Smooth muscle cell (in vitro differentiated cells): ENCODE results near the gene RAB11B. TPM values are rescaled to one million over a fixed set of nuclear protein-coding genes. Genes with fewer than 3 reads are reported as not detected.

Experiments
- DNase-seq: peaks from one replicate; lab custom pipeline; 2025; ENCODE audit not compliant: unreplicated experiment; lab: John Stamatoyannopoulos, UW
- H2AFZ ChIP-seq: fragments of 200-600 bp; sonication (generic); 2 replicates; pipeline ENCODE4 v1.6.0; 2016; ENCODE audit warnings: antibody characterized with exemption, low read depth, mild to moderate bottlenecking
- H3F3A ChIP-seq: fragments of 200-600 bp; sonication (generic); 2 replicates; pipeline ENCODE4 v1.6.0; 2017; ENCODE audit warnings: antibody characterized with exemption, low read depth
- H3K27ac ChIP-seq: fragments of 200-600 bp; sonication (generic); 2 replicates; pipeline ENCODE4 v1.5.1; 2016; ENCODE audit warnings: low read depth, mild to moderate bottlenecking
- H3K27me3 ChIP-seq: fragments of 200-600 bp; sonication (generic); 2 replicates; pipeline ENCODE4 v1.6.1; 2016; ENCODE audit warnings: low read depth, mild to moderate bottlenecking
- H3K36me3 ChIP-seq: fragments of 200-600 bp; sonication (generic); 2 replicates; pipeline ENCODE4 v1.5.1; 2016; ENCODE audit warnings: low read depth
- H3K4me1 ChIP-seq: fragments of 200-600 bp; sonication (generic); 2 replicates; pipeline ENCODE4 v1.5.1; 2016; ENCODE audit warnings: low read depth
- H3K4me2 ChIP-seq: fragments of 200-600 bp; sonication (generic); 2 replicates; pipeline ENCODE4 v1.6.0; 2016; ENCODE audit warnings: mild to moderate bottlenecking
- H3K4me3 ChIP-seq: fragments of 200-600 bp; sonication (generic); 2 replicates; pipeline ENCODE4 v1.5.1; 2016; ENCODE audit warnings: mild to moderate bottlenecking
- H3K79me2 ChIP-seq: fragments of 200-600 bp; sonication (generic); 2 replicates; pipeline ENCODE4 v1.6.0; 2016; ENCODE audit warnings: low read depth, mild to moderate bottlenecking
- H3K9ac ChIP-seq: fragments of 200-600 bp; sonication (generic); 2 replicates; pipeline ENCODE4 v1.6.0; 2016; ENCODE audit warnings: low read depth
- H3K9me3 ChIP-seq: fragments of 200-600 bp; sonication (generic); replicated peaks from 2 replicates; pipeline ENCODE4 v1.5.1; 2016; ENCODE audit warnings: low read depth
- H4K20me1 ChIP-seq: fragments of 200-600 bp; sonication (generic); 2 replicates; pipeline ENCODE4 v1.6.0; 2016; ENCODE audit warnings: low read depth
- CTCF ChIP-seq: fragments of 200-600 bp; sonication (generic); IDR thresholded peaks from 2 replicates; pipeline ENCODE4 v1.5.1; 2017; ENCODE audit warnings: borderline replicate concordance, mild to moderate bottlenecking, antibody characterized with exemption; ENCODE audit not compliant: insufficient read depth, poor library complexity, severe bottlenecking
- WGBS: methylation state at CpG from one replicate; pipeline ENCODE4 v1.1.7; 2016; ENCODE audit warnings: low lambda C conversion rate; 5-methylcytosine and 5-hydroxymethylcytosine counted together
- polyA plus RNA-seq: library from polyadenylated mRNA; unstranded; fragments of >200 nt; fragmentation: Nextera tagmentation; extraction: Ambion mirVana; gene quantifications from 2 replicates; pipeline ENCODE4 v1.2.1, GENCODE V29; 2016
- total RNA-seq: library from RNA; depleted of rRNA; stranded (reverse); fragments of >200 nt; gene quantifications from 2 replicates; pipeline ENCODE4 v1.2.3, GENCODE V29; 2014

RAB11B gene
- total and polyA plus RNA-seq, 2 experiments from 2014 or later = 28.9 to 148 TPM

GRCh38 chr19:8366121-8366581, 24.0 kb upstream of the RAB11B start:
- no peak for TF ChIP-seq CTCF
- DNase-seq = no peak
- peaks cover 7% of the 10 kb centered on the region for H3K4me1 ChIP-seq
- H4K20me1 ChIP-seq = peaks cover 9% of the 10 kb centered on the region
- H3K9ac ChIP-seq = no peak overlapping the region
- H3F3A ChIP-seq = peaks cover 17% of the 10 kb centered on the region
- H3K36me3 ChIP-seq = no peaks in the 10 kb centered on the region
- H3K4me2 ChIP-seq = no peak overlapping the region
- 98% methylated on average over 8 of the region's 11 CpGs for WGBS
- H3K79me2 ChIP-seq = no peaks in the 10 kb centered on the region
- no peak overlapping the region for H3K27ac ChIP-seq
- H2AFZ ChIP-seq = no peak overlapping the region
- H3K9me3 ChIP-seq = no peaks in the 10 kb centered on the region
- no peaks in the 10 kb centered on the region for H3K27me3 ChIP-seq
- H3K4me3 ChIP-seq = no peak overlapping the region

GRCh38 chr19:8366961-8367326, 23.2 kb upstream of the RAB11B start:
- Histone ChIP-seq H3K27me3 (no peaks in the 10 kb centered on the region), H2AFZ (no peak overlapping the region), H3K9me3 (no peaks in the 10 kb centered on the region), H3K9ac (peak overlapping the region; percentile 50), H3K4me1 (peaks cover 7% of the 10 kb centered on the region), H3K27ac (peak overlapping the region; percentile 73), H3K79me2 (no peaks in the 10 kb centered on the region), H4K20me1 (peaks cover 9% of the 10 kb centered on the region), H3K36me3 (no peaks in the 10 kb centered on the region), H3K4me3 (peak overlapping the region; percentile 7), H3K4me2 (peak overlapping the region; percentile 80), H3F3A (peaks cover 17% of the 10 kb centered on the region)
- WGBS = 79% methylated on average over 13 of the region's 13 CpGs
- no peak for DNase-seq
- TF ChIP-seq CTCF = no peak

- WGBS = 22% methylated on average over 21 of the region's 23 CpGs
- no peaks in the 10 kb centered on the region for H3K79me2 ChIP-seq
- peaks cover 7% of the 10 kb centered on the region for H3K4me1 ChIP-seq
- H3K9me3 ChIP-seq = no peaks in the 10 kb centered on the region
- H3K4me2 ChIP-seq = peak overlapping the region; percentile 80
- no peak overlapping the region for H2AFZ ChIP-seq
- TF ChIP-seq CTCF = no peak
- peaks cover 9% of the 10 kb centered on the region for H4K20me1 ChIP-seq
- no peaks in the 10 kb centered on the region for H3K36me3 ChIP-seq
- H3K27ac ChIP-seq = peak overlapping the region; percentile 77
- peak overlapping the region; percentile 50 for H3K9ac ChIP-seq
- H3F3A ChIP-seq = peaks cover 17% of the 10 kb centered on the region
- H3K27me3 ChIP-seq = no peaks in the 10 kb centered on the region
- H3K4me3 ChIP-seq = peak overlapping the region; percentile 23
- peak; percentile 88 for DNase-seq
These were observed 22.7 kb upstream of the RAB11B start for GRCh38 chr19:8367327-8368001.
